Gastroesophageal sphincter (tissue), 3 donors: Measurements from ENCODE around the gene METTL16.

Source experiments
- CTCF ChIP-seq, 4 experiments: fragments of 200-600 bp in 2 of 4; fragments of 450-650 bp in 2 of 4; sonication (generic) in 1 of 4; IDR thresholded peaks; one replicate each; pipeline ENCODE4 v1.5.1; 2017 to 2019; ENCODE audit warnings: antibody characterized with exemption in 4 of 4, mild to moderate bottlenecking in 2 of 4, moderate library complexity in 2 of 4
- EP300 ChIP-seq: sonication (generic); formaldehyde crosslinking; IDR thresholded peaks from one replicate; pipeline ENCODE4 v1.6.1; 2017; ENCODE audit warnings: antibody characterized with exemption, mild to moderate bottlenecking
- POLR2A ChIP-seq, 2 donors: fragments of 450-650 bp; IDR thresholded peaks; one replicate each; pipeline ENCODE4 v1.6.1; 2017; ENCODE audit warnings: antibody characterized with exemption in 2 of 2, mild to moderate bottlenecking in 2 of 2, moderate library complexity in 1 of 2
- POLR2AphosphoS5 ChIP-seq: sonication (generic); formaldehyde crosslinking; IDR thresholded peaks from one replicate; pipeline ENCODE4 v1.6.1; 2017; ENCODE audit warnings: antibody characterized with exemption

GRCh38 chr17:2405247-2405926 lies 106.3 kb downstream of the METTL16 start:
- TF ChIP-seq CTCF (IDR thresholded peaks at IDR 0.05) (no peak), EP300 (no peak), POLR2A (IDR thresholded peaks at IDR 0.05) (no peak), POLR2AphosphoS5 (peak; percentile 49)
